ENCODE results near the gene USPL1. TPM values are rescaled to one million over a fixed set of nuclear protein-coding genes. Genes with fewer than 3 reads are reported as not detected.

Gene USPL1
- total RNA-seq, 1 experiment from 2014 or later: 20.1 TPM

DNA sequence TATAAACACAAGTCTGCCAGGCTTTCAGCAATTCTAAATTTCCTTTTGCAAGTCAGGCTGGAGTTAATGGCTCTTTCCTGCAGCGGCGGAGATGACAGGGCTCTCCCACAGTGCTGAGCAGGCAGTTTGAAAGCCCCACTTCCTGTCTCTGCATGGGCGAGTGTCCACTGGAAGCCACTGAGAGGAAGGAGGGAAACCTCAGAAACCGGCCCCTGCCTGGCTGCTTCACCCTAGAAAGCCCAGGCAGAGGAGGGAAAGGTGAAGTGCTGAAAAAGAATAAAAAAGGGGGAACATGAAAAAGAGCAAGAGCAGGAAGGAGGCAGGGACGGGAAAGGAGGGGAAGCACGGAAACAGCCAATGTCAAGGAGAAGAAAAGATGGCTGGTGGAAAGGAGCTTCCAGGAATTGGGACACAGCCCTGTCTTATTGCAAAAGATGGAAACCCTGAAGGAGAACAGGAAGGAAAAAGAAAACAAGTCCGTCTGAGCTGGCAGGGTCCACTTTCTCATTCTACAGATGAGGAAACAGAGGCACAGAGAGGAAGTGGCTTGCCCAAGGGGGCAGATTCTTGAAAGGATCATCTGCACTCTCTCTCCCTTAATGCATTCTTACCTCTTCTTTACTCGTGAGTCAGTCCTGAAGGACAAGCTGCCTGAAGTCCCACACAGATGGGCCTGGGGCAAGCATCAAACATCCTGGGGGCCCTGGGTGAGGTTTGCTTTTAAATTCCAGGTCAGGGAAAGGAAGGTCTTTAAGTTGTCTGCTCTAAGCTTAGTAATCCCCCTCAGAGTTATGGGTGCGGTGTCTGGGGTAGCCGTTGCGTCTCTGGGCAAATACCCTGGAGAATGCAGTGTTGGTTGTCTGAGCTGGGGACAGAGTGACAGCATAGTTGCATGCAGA is 78.8 kb downstream of the USPL1 start:
- peak; percentile 52 for DNase-seq (ENCODE audit: low read depth)

- no peak for DNase-seq (ENCODE audit: low read depth)
These were observed 79.6 kb downstream of the USPL1 start for GRCh38 chr13:30697177-30697953.

DNA sequence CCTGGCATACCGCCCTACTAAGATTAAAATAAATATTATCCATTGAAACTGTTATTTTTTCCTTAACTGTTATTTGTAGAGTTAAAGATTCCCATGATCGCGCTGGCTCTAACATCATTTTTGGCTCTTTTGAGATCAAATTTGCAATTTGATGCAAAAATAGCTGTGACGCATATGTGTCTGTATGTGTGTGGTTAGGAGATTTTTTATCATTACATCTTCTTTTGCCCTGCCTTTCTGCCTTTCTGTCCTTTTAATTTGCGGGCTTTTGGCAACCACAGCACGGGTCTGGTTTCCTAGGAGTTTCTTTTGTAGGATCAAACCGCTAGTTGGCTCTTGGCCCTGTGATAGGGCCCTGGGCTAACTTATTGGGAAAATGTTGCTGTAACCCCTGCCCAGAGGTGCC is 80.3 kb downstream of the USPL1 start:
- DNase-seq (ENCODE audit: low read depth): peak; percentile 44

DNA sequence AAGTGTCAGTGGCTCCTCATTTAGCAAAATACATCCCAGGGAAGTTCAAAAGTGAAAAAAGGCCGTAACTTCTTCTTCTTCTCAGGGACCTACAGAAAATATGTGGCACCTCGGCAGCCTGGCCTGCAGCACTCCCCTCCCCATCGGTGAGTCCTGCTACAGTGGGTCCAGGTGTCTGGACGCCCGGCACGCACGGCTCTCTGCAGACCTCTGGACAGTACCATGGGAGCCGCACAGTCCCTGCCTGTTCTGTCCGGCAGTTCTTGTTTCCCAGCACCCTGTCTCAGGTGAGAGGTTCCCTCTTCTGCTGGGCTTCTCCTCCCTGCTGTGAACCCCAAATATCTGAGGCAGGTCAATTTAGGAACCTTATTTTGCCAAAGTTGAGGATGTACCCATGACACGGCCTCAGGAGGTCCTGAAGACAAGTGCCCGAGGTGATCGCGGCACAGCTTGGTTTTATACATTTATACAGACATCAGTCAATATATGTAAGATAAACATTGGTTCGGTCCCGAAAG is 80.8 kb downstream of the USPL1 start:
- DNase-seq (ENCODE audit: low read depth): no peak

GRCh38 chr13:30700364-30700763 is 82.6 kb downstream of the USPL1 start:
- DNase-seq (ENCODE audit: low read depth): no peak

GRCh38 chr13:30702006-30702405 is 84.3 kb downstream of the USPL1 start:
- DNase-seq (ENCODE audit: low read depth): no peak

- DNase-seq (ENCODE audit: low read depth): no peak
These were observed 86.9 kb downstream of the USPL1 start for GRCh38 chr13:30704596-30704995.

GRCh38 chr13:30705680-30706079 is 88.0 kb downstream of the USPL1 start:
- DNase-seq (ENCODE audit: low read depth): no peak

DNA sequence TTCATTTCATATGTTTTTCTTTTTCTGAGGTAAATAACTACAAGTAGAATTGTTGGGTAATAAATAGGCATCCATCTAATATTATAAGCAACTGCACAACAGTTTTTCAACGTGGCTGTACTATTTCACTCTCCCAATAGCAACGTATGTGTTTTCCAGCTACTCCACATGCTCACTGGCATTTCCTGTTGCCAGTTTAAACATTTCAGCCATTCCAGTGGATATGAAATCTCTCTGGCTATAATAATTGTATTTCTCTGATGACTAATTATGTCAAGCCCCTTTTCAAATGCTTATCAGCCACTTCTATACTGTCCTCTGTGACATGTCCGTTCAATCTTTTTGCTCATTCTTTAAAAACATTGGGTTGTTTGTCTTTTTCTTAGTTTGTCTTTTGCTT is 90.8 kb downstream of the USPL1 start:
- peak; percentile 24 for DNase-seq (ENCODE audit: low read depth)

Other genes starting within 250 kb of the USPL1 start
- not detected in 2 replicates for gene UBE2L5, start 195.4 kb upstream of the USPL1 start, total RNA-seq (2014; rRNA removed; shearing (Covaris generic))
- gene HMGB1, start 152.0 kb upstream of the USPL1 start, total RNA-seq (2014; rRNA removed; shearing (Covaris generic)): 608 and 737 TPM in 2 replicates
- 6.1 and 8.5 TPM in 2 replicates for gene ALOX5AP, start 117.6 kb downstream of the USPL1 start, total RNA-seq (2014; rRNA removed; shearing (Covaris generic))

Data from RPMI7951 (cell line).